NB4 (cell line): Measurements from ENCODE around the gene VTCN1.
"Not testable (repeated sequence)": the region's sequence is repeated elsewhere in the genome, so short reads cannot be mapped to it uniquely, and the experiment has no call there.

Experiments
- DNase-seq: peaks from one replicate; pipeline ENCODE4 v3.0.0; 2010; ENCODE audit warnings: low read depth
- H3K4me3 ChIP-seq: one replicate; pipeline ENCODE4 v1.5.1; 2011; ENCODE audit warnings: mild to moderate bottlenecking, low read depth, low read length, moderate library complexity
- CTCF ChIP-seq: IDR thresholded peaks from one replicate; pipeline ENCODE4 v1.5.1; 2012; ENCODE audit warnings: low read depth, low read length
- MAX ChIP-seq: IDR thresholded peaks from 2 replicates; pipeline ENCODE4 v1.6.1; 2011; ENCODE audit warnings: low read depth, low read length
- MYC ChIP-seq: IDR thresholded peaks from 2 replicates; pipeline ENCODE4 v1.6.1; 2011; ENCODE audit warnings: low read depth, low read length
- POLR2A ChIP-seq: IDR thresholded peaks from 2 replicates; pipeline ENCODE4 v1.6.1; 2011; ENCODE audit warnings: mild to moderate bottlenecking; ENCODE audit not compliant: insufficient read length; ENCODE audit errors: extremely low read depth

VTCN1 gene

GRCh38 chr1:117120774-117121588, 89.7 kb downstream of the VTCN1 start:
- DNase-seq = no peak

GRCh38 chr1:117119144-117119543, 91.6 kb downstream of the VTCN1 start:
- not testable (repeated sequence) for H3K4me3 ChIP-seq, DNase-seq

More at GRCh38 chr1:117120774-117121588, 89.7 kb downstream of the VTCN1 start:
- TF ChIP-seq MAX (no peak), CTCF (no peak), POLR2A (no peak), MYC (no peak)
- H3K4me3 ChIP-seq = peak overlapping the region; percentile 59

GRCh38 chr1:117118137-117118536, 92.6 kb downstream of the VTCN1 start:
- no peak overlapping the region for H3K4me3 ChIP-seq
- DNase-seq = no peak
- TF ChIP-seq POLR2A (no peak), CTCF (no peak), MYC (no peak), MAX (no peak)

GRCh38 chr1:117117697-117118096, 93.0 kb downstream of the VTCN1 start:
- no peak overlapping the region for H3K4me3 ChIP-seq
- TF ChIP-seq MYC = no peak
- no peak for TF ChIP-seq POLR2A
- no peak for TF ChIP-seq MAX
- no peak for TF ChIP-seq CTCF
- DNase-seq = no peak

GRCh38 chr1:117116784-117117130, 94.0 kb downstream of the VTCN1 start:
- no peak for TF ChIP-seq CTCF
- no peak for TF ChIP-seq MAX
- no peak for TF ChIP-seq POLR2A
- TF ChIP-seq MYC = no peak
- no peak for DNase-seq
- H3K4me3 ChIP-seq = no peak overlapping the region

- TF ChIP-seq MAX = no peak
- no peak for TF ChIP-seq POLR2A
- no peak for TF ChIP-seq MYC
- no peak overlapping the region for H3K4me3 ChIP-seq
- DNase-seq = no peak
These were observed 94.5 kb downstream of the VTCN1 start for GRCh38 chr1:117116090-117116783.
